H1 (cell line): ENCODE data around the gene GCLC. TPM values are rescaled to one million over a fixed set of nuclear protein-coding genes. Genes with fewer than 3 reads are reported as not detected.

Experiments used
- CTCF ChIA-PET: fragments of 300-600 bp; sonication (Branson Sonifier 250); formaldehyde crosslinking; loops from one replicate; lab custom pipeline; 2021; ENCODE audit not compliant: partially characterized antibody; lab: Charles Lee
- POLR2A ChIA-PET: fragments of 300-600 bp; sonication (Branson Sonifier 250); formaldehyde crosslinking; loops from one replicate; lab custom pipeline; 2021; ENCODE audit warnings: inconsistent platforms; ENCODE audit not compliant: partially characterized antibody; lab: Charles Lee
- DNase-seq, 2 experiments: peaks; one replicate each; pipeline versions ENCODE4 v3.0.0 to v3.0.0-alpha.2; 2010 to 2022; ENCODE audit warnings: low spot score in 2 of 2, low read depth in 1 of 2, mixed read lengths in 1 of 2
- FAIRE-seq: peaks from 2 replicates; lab custom pipeline; 2011; peaks lifted over from hg19 to GRCh38; lab: Jason Lieb, UNC
- H2AFZ ChIP-seq: 2 replicates; pipeline ENCODE4 v1.8.1; 2012; ENCODE audit warnings: low read length, inconsistent platforms
- H2AK5ac ChIP-seq: 2 replicates; pipeline ENCODE4 v1.6.1; 2013; ENCODE audit warnings: low read depth, low read length
- H2BK120ac ChIP-seq: replicated peaks from 2 replicates; pipeline ENCODE3; 2013; ENCODE audit warnings: low read depth, low read length, inconsistent platforms
- H2BK12ac ChIP-seq: 2 replicates; pipeline ENCODE4 v1.6.1; 2013; ENCODE audit warnings: low read depth, low read length
- H2BK15ac ChIP-seq: 2 replicates; pipeline ENCODE4 v1.6.1; 2013; ENCODE audit warnings: low read length
- H2BK20ac ChIP-seq: 2 replicates; pipeline ENCODE4 v1.6.1; 2013; ENCODE audit warnings: low read length
- H2BK5ac ChIP-seq: 2 replicates; pipeline ENCODE4 v1.6.1; 2013; ENCODE audit warnings: low read depth, low read length
- H3K14ac ChIP-seq: 2 replicates; pipeline ENCODE4 v1.6.1; 2013; ENCODE audit warnings: inconsistent platforms; ENCODE audit not compliant: insufficient read length
- H3K18ac ChIP-seq: 2 replicates; pipeline ENCODE4 v1.6.1; 2013; ENCODE audit warnings: low read length; ENCODE audit errors: extremely low read depth
- H3K23ac ChIP-seq: 2 replicates; pipeline ENCODE4 v1.6.1; 2013; ENCODE audit warnings: inconsistent platforms; ENCODE audit not compliant: insufficient read length
- H3K23me2 ChIP-seq: 2 replicates; pipeline ENCODE4 v1.6.1; 2013; ENCODE audit warnings: low read depth, low read length
- H3K27ac ChIP-seq: 2 replicates; pipeline ENCODE4 v1.6.1; 2011; ENCODE audit warnings: low read depth, low read length, inconsistent platforms
- H3K27me3 ChIP-seq, 4 experiments: replicated peaks in 1 of 4; 1 replicate in 1 of 4; 2 replicates in 3 of 4; pipeline versions ENCODE4 v1.6.1 to v1.8.1; 2011 to 2013; ENCODE audit warnings: low read length in 3 of 4, mild to moderate bottlenecking in 3 of 4, inconsistent platforms in 2 of 4, mixed read lengths in 2 of 4, moderate library complexity in 1 of 4; ENCODE audit not compliant: control insufficient read depth in 3 of 4, insufficient read depth in 3 of 4; ENCODE audit errors: extremely low read depth in 1 of 4
- H3K36me3 ChIP-seq, 4 experiments: 2 replicates each; pipeline versions ENCODE4 v1.6.1 to v1.8.1; 2011 to 2013; ENCODE audit warnings: mild to moderate bottlenecking in 4 of 4, low read length in 3 of 4, moderate library complexity in 2 of 4, control low read depth in 1 of 4, inconsistent platforms in 1 of 4; ENCODE audit not compliant: insufficient read depth in 4 of 4, control insufficient read depth in 2 of 4
- H3K4ac ChIP-seq: replicated peaks from 2 replicates; pipeline ENCODE3; 2013; ENCODE audit warnings: low read length, low read depth, mixed read lengths, inconsistent platforms; ENCODE audit not compliant: insufficient read length
- H3K4me1 ChIP-seq, 4 experiments: replicated peaks in 1 of 4; 1 replicate in 1 of 4; 2 replicates in 3 of 4; pipeline versions ENCODE4 v1.6.1 to v1.8.1; 2011 to 2013; ENCODE audit warnings: low read length in 3 of 4, inconsistent platforms in 2 of 4, mixed read lengths in 1 of 4; ENCODE audit not compliant: insufficient read depth in 4 of 4, control insufficient read depth in 3 of 4
- H3K4me2 ChIP-seq, 2 experiments: 2 replicates each; pipeline versions ENCODE4 v1.6.1 to v1.8.1; 2011 to 2013; ENCODE audit warnings: low read depth in 2 of 2, low read length in 2 of 2, control low read depth in 1 of 2, inconsistent platforms in 1 of 2, mild to moderate bottlenecking in 1 of 2; ENCODE audit not compliant: insufficient read depth in 1 of 2
- H3K4me3 ChIP-seq, 4 experiments: fragments of 200-600, 300-600 bp in 1 of 4; sonication (generic), shearing (Covaris generic), sonication (Bioruptor Twin) in 1 of 4; 2 replicates each; pipeline versions ENCODE4 v1.5.1 to v1.8.1; 2011 to 2016; ENCODE audit warnings: low read length in 4 of 4, low read depth in 3 of 4, control low read depth in 2 of 4, inconsistent platforms in 2 of 4, mild to moderate bottlenecking in 2 of 4, mixed read lengths in 1 of 4, moderate library complexity in 1 of 4; ENCODE audit not compliant: insufficient read depth in 2 of 4; ENCODE audit errors: extremely low read depth in 1 of 4
- H3K56ac ChIP-seq: replicated peaks from 2 replicates; pipeline ENCODE3; 2013; ENCODE audit warnings: low read depth, mild to moderate bottlenecking, mixed read lengths, low read length, inconsistent platforms; ENCODE audit not compliant: insufficient read length
- H3K79me1 ChIP-seq: 2 replicates; pipeline ENCODE4 v1.6.1; 2013; ENCODE audit warnings: low read depth, low read length, control low read depth
- H3K79me2 ChIP-seq, 2 experiments: 2 replicates each; pipeline versions ENCODE4 v1.6.1 to v1.8.1; 2012 to 2013; ENCODE audit warnings: low read length in 2 of 2, mild to moderate bottlenecking in 2 of 2, inconsistent platforms in 1 of 2; ENCODE audit not compliant: insufficient read depth in 2 of 2, control insufficient read depth in 1 of 2
- H3K9ac ChIP-seq, 4 experiments: replicated peaks in 1 of 4; 1 replicate in 1 of 4; 2 replicates in 3 of 4; pipeline versions ENCODE4 v1.6.1 to v1.8.1; 2011 to 2013; ENCODE audit warnings: low read depth in 3 of 4, low read length in 3 of 4, control low read depth in 2 of 4, mild to moderate bottlenecking in 2 of 4, moderate library complexity in 2 of 4, inconsistent platforms in 1 of 4; ENCODE audit errors: extremely low read depth in 1 of 4
- H3K9me3 ChIP-seq, 2 experiments: 2 replicates each; pipeline versions ENCODE4 v1.6.1 to v1.8.1; 2012 to 2013; ENCODE audit warnings: mild to moderate bottlenecking in 2 of 2, moderate library complexity in 2 of 2, control low read depth in 1 of 2, inconsistent platforms in 1 of 2, low read depth in 1 of 2, low read length in 1 of 2, mixed read lengths in 1 of 2; ENCODE audit not compliant: insufficient read depth in 2 of 2
- H4K20me1 ChIP-seq, 2 experiments: replicated peaks in 1 of 2; 2 replicates each; pipeline versions ENCODE3 to v1.8.1; 2011 to 2013; ENCODE audit warnings: inconsistent platforms in 2 of 2, low read length in 2 of 2, mild to moderate bottlenecking in 1 of 2; ENCODE audit not compliant: insufficient read depth in 2 of 2, control insufficient read depth in 1 of 2
- H4K5ac ChIP-seq: 2 replicates; pipeline ENCODE4 v1.6.1; 2013; ENCODE audit warnings: low read length, low read depth, mixed read lengths, inconsistent platforms; ENCODE audit not compliant: insufficient read length
- H4K8ac ChIP-seq: 2 replicates; pipeline ENCODE4 v1.8.0; 2013; ENCODE audit warnings: mild to moderate bottlenecking, moderate library complexity, low read length, inconsistent platforms; ENCODE audit not compliant: insufficient read depth; ENCODE audit errors: extremely low read depth
- H4K91ac ChIP-seq: replicated peaks from 2 replicates; pipeline ENCODE3; 2013; ENCODE audit warnings: low read length, mixed read lengths, inconsistent platforms; ENCODE audit not compliant: insufficient read length
- ASH2L ChIP-seq: fragments of 200-600, 300-600 bp; sonication (generic); IDR thresholded peaks from one replicate; pipeline ENCODE4 v1.7.1; 2017; ENCODE audit warnings: low read length
- BACH1 ChIP-seq: IDR thresholded peaks from 2 replicates; pipeline ENCODE4 v1.6.1; 2012; ENCODE audit warnings: low read length, improper control_type of control experiment
- CBX5 ChIP-seq: fragments of 300-800, 300-1000 bp; sonication (generic); IDR thresholded peaks from 2 replicates; pipeline ENCODE4 v1.7.1; 2016; ENCODE audit warnings: antibody characterized with exemption, low read length, low read depth
- CEBPB ChIP-seq: IDR thresholded peaks from 2 replicates; pipeline ENCODE4 v1.6.1; 2012; ENCODE audit warnings: low read depth, low read length
- FOSL1 ChIP-seq: IDR thresholded peaks from 2 replicates; pipeline ENCODE4 v1.6.1; 2011; ENCODE audit warnings: mild to moderate bottlenecking, low read depth, low read length, moderate library complexity; ENCODE audit not compliant: insufficient read depth
- GABPA ChIP-seq: IDR thresholded peaks from 2 replicates; pipeline ENCODE4 v1.6.1; 2011; ENCODE audit warnings: mild to moderate bottlenecking, low read length, moderate library complexity, borderline replicate concordance; ENCODE audit not compliant: insufficient read depth
- KDM1A ChIP-seq: fragments of 200-600, 300-600 bp; sonication (generic); IDR thresholded peaks from 2 replicates; pipeline ENCODE4 v1.7.1; 2016; ENCODE audit warnings: mild to moderate bottlenecking, low read length, borderline replicate concordance
- KDM5A ChIP-seq: fragments of 200-600 bp; IDR thresholded peaks from 2 replicates; pipeline ENCODE4 v1.7.1; 2012; ENCODE audit warnings: mild to moderate bottlenecking, low read length, inconsistent platforms, mixed read lengths
- NRF1 ChIP-seq: IDR thresholded peaks from 2 replicates; pipeline ENCODE4 v1.6.1; 2011; ENCODE audit warnings: mild to moderate bottlenecking, low read depth, low read length, improper control_type of control experiment
- SP1 ChIP-seq: IDR thresholded peaks from 2 replicates; pipeline ENCODE4 v1.6.1; 2011; ENCODE audit warnings: low read depth, low read length
- TAF7 ChIP-seq: optimal IDR thresholded peaks from 2 replicates; pipeline ENCODE3; 2011; ENCODE audit warnings: low read depth, mild to moderate bottlenecking, inconsistent platforms, low read length, moderate library complexity, borderline replicate concordance
- USF2 ChIP-seq: IDR thresholded peaks from 2 replicates; pipeline ENCODE4 v1.6.1; 2011; ENCODE audit warnings: low read length, improper control_type of control experiment
- YY1 ChIP-seq: IDR thresholded peaks from 2 replicates; pipeline ENCODE4 v1.6.1; 2011; ENCODE audit warnings: low read depth, mild to moderate bottlenecking, low read length
- WGBS, 2 experiments: shearing (Covaris generic) in 1 of 2; methylation state at CpG; one replicate each; pipeline versions ENCODE4 v1.1.6 to v1.1.7; 2013 to 2015; ENCODE audit warnings: low lambda C conversion rate in 2 of 2, mixed read lengths in 2 of 2, inconsistent platforms in 1 of 2, low coverage in 1 of 2, missing lambda C conversion rate in 1 of 2; ENCODE audit not compliant: insufficient replicate concordance in 2 of 2, insufficient coverage in 1 of 2, insufficient read length in 1 of 2; ENCODE audit errors: extremely low coverage in 1 of 2, missing lambda C conversion rate in 1 of 2; 5-methylcytosine and 5-hydroxymethylcytosine counted together
- polyA plus RNA-seq, 7 experiments: library from polyadenylated mRNA; depleted of rRNA in 3 of 7; stranded (reverse) in 5 of 7; unstranded in 2 of 7; fragments of >200 nt in 5 of 7; fragments of 200-250 nt in 2 of 7; gene quantifications; 1 replicate in 5 of 7; 2 replicates in 1 of 7; 4 replicates in 1 of 7; pipeline versions ENCODE4 v1.2.1 to v1.2.3, GENCODE V29; 2011 to 2013; ENCODE audit warnings: missing spikeins in 2 of 7, mixed read lengths in 2 of 7
- total RNA-seq: library from RNA; stranded (reverse); fragmentation: NEBNext Ultra II Directional; extraction: Animal tissue kit (Norgen Biotek cat#: 25700); gene quantifications from 2 replicates; pipeline ENCODE4 v1.2.1, GENCODE V29; 2021
- TF ChIP-seq, protein P1 (sequence below): IDR thresholded peaks from 2 replicates; pipeline ENCODE4 v1.6.1; 2012; ENCODE audit warnings: inconsistent platforms

The GCLC gene
- total and polyA plus RNA-seq, 2 of the 8 experiments (the other 6 are each of a cell fraction or from before 2014, with no cell fraction given), result 15.8 to 54.0 TPM

DNA sequence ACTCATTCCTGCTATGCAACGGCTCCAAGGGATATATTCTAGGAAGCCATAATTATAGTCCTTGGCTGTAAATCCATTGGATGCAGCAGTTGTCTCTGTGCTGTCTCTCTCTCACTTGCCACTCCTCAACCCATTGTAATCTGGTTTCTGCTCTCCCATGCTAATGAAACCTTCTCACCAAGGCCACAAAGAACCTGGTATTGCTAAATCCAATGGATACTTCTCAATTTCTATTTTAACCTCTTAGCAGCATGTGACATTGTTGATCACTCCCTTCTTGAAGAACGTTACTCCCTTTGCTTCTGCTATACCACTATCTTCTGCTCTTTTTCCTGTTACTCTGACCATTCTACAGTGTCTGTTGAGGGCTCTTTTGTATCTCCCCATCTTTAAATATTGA, 39.8 kb upstream of the GCLC start:
- no peaks in the 10 kb centered on the region for H4K20me1 ChIP-seq
- 88% methylated on average over 2 of the region's 2 CpGs; no CpG with 5 or more reads in 1 of the 2 experiments for WGBS, 2 experiments
- TF ChIP-seq ASH2L (no peak), KDM5A (no peak), KDM1A (no peak), CEBPB (no peak), TAF7 (no peak), SP1 (no peak), BACH1 (no peak), GABPA (no peak), USF2 (no peak), NRF1 (no peak), CBX5 (no peak), FOSL1 (no peak), YY1 (no peak)
- TF ChIP-seq, protein P1, sequence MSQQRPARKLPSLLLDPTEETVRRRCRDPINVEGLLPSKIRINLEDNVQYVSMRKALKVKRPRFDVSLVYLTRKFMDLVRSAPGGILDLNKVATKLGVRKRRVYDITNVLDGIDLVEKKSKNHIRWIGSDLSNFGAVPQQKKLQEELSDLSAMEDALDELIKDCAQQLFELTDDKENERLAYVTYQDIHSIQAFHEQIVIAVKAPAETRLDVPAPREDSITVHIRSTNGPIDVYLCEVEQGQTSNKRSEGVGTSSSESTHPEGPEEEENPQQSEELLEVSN, result no peak

More for the DNA sequence above, 39.8 kb upstream of the GCLC start:
- Histone ChIP-seq H3K36me3 (no peaks in the 10 kb centered on the region), H2BK120ac (no peak overlapping the region), H3K27ac (no peak overlapping the region), H2BK12ac (no peak overlapping the region), H4K8ac (no peak overlapping the region), H3K14ac (no peak overlapping the region), H3K56ac (no peak overlapping the region), H3K18ac (no peak overlapping the region), H2BK5ac (no peak overlapping the region), H3K9me3 (no peaks in the 10 kb centered on the region), H3K4me2 (no peak overlapping the region), H4K91ac (no peak overlapping the region), H3K4ac (no peak overlapping the region), H3K4me1 (peaks cover 1 to 4% (median 4%) of the 10 kb centered on the region in 4 experiments; a peak in 4 of 7 replicates), H3K79me2 (no peaks in the 10 kb centered on the region), H2BK15ac (no peak overlapping the region), H3K27me3 (no peaks in the 10 kb centered on the region; a peak in 1 of 7 replicates), H2AK5ac (no peak overlapping the region), H3K9ac (no peak overlapping the region), H3K23me2 (no peaks in the 10 kb centered on the region), H3K23ac (no peak overlapping the region), H2BK20ac (no peak overlapping the region), H3K79me1 (no peaks in the 10 kb centered on the region), H4K5ac (no peak overlapping the region), H3K4me3 (no peak overlapping the region), H2AFZ (no peak overlapping the region)
- ChIA-PET CTCF (interaction anchor here (0.9 kb wide), 1 partner anchor 143 kb away, joined by 3 read pairs; no protein-coding TSS in a partner anchor), POLR2A (no interaction called here)
- DNase-seq (no peak), FAIRE-seq (no peak)
